Astrocyte of the cerebellum (primary cell): Measurements from ENCODE around the gene STIMATE.

Experiments
- DNase-seq: peaks from one replicate; pipeline ENCODE4 v3.0.0-alpha.2; 2011; ENCODE audit warnings: low read depth
- H3K4me3 ChIP-seq: 2 replicates; pipeline ENCODE4 v1.5.1; 2011; ENCODE audit warnings: mild to moderate bottlenecking, low read depth, low read length, moderate library complexity
- in situ Hi-C: cut with HindIII; loops from 2 replicates; pipeline ENCODE4 v1.10.0; 2017; ENCODE audit warnings: low sequenced_read_pairs
- TF ChIP-seq, protein P1 (sequence below): IDR thresholded peaks from 2 replicates; pipeline ENCODE4 v1.5.1; 2012; ENCODE audit warnings: low read length, low read depth, moderate library complexity, mild to moderate bottlenecking; ENCODE audit errors: missing control alignments

The STIMATE gene

GRCh38 chr3:52891615-52892081 lies 5.7 kb downstream of the STIMATE start:
- in situ Hi-C loops = no loop called here
- TF ChIP-seq, protein P1, sequence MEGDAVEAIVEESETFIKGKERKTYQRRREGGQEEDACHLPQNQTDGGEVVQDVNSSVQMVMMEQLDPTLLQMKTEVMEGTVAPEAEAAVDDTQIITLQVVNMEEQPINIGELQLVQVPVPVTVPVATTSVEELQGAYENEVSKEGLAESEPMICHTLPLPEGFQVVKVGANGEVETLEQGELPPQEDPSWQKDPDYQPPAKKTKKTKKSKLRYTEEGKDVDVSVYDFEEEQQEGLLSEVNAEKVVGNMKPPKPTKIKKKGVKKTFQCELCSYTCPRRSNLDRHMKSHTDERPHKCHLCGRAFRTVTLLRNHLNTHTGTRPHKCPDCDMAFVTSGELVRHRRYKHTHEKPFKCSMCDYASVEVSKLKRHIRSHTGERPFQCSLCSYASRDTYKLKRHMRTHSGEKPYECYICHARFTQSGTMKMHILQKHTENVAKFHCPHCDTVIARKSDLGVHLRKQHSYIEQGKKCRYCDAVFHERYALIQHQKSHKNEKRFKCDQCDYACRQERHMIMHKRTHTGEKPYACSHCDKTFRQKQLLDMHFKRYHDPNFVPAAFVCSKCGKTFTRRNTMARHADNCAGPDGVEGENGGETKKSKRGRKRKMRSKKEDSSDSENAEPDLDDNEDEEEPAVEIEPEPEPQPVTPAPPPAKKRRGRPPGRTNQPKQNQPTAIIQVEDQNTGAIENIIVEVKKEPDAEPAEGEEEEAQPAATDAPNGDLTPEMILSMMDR = no peak
- no peak overlapping the region for H3K4me3 ChIP-seq
- no peak for DNase-seq

GRCh38 chr3:52891164-52891563 lies 6.2 kb downstream of the STIMATE start:
- no peak overlapping the region for H3K4me3 ChIP-seq

GRCh38 chr3:52890735-52891134 lies 6.6 kb downstream of the STIMATE start:
- in situ Hi-C loops = no loop called here
- no peak overlapping the region for H3K4me3 ChIP-seq
- TF ChIP-seq, protein P1 = no peak
- no peak for DNase-seq

More at GRCh38 chr3:52891164-52891563, 6.2 kb downstream of the STIMATE start:
- TF ChIP-seq, protein P1 = no peak
- in situ Hi-C loops = no loop called here
- DNase-seq = no peak

DNA sequence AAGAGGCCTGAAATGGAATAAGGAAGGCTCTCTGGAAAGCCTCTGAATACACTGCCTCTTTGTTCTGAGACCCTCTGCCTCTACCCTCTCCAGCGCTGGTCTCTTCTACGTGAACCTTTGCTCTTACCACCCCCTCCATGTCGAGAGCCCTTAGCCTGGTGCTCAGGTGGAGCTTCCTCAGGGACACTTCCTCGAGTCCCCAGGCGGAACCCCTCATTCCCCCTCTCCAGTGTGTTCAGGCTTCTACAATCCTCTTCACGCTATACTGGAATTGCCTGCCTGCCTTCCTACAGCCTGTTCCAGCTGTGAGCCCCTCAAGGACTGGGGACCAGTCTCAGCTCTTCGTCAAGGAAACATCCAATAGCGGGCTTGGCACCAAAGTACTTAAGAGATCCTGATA lies 7.4 kb downstream of the STIMATE start:
- H3K4me3 ChIP-seq = no peak overlapping the region
- in situ Hi-C loops = no loop called here
- TF ChIP-seq, protein P1 = no peak
- DNase-seq = no peak

- no peak overlapping the region for H3K4me3 ChIP-seq
- in situ Hi-C loops = no loop called here
- DNase-seq = no peak
- TF ChIP-seq, protein P1 = no peak
These were observed 10.2 kb downstream of the STIMATE start for GRCh38 chr3:52887166-52887565.

- no peak overlapping the region for H3K4me3 ChIP-seq
- in situ Hi-C loops = no loop called here
- DNase-seq = no peak
- TF ChIP-seq, protein P1 = no peak
These were observed 11.2 kb downstream of the STIMATE start for GRCh38 chr3:52886049-52886730.
